Mesothelial cell of epicardium (in vitro differentiated cells): ENCODE results near the gene CUX1. TPM values are rescaled to one million over a fixed set of nuclear protein-coding genes. Genes with fewer than 3 reads are reported as not detected.

Experiments
- DNase-seq, 2 experiments: peaks; one replicate each; pipeline ENCODE4 v3.0.0; 2021; ENCODE audit warnings: low spot score in 2 of 2; ENCODE audit not compliant: unreplicated experiment in 2 of 2
- H3K27ac Mint-ChIP-seq: 2 replicates; pipeline ENCODE4 v1.8.0; 2021; ENCODE audit warnings: mixed read lengths
- H3K27me3 Mint-ChIP-seq: 2 replicates; pipeline ENCODE4 v1.8.0; 2021; ENCODE audit warnings: low read depth, mixed read lengths
- H3K36me3 Mint-ChIP-seq: 2 replicates; pipeline ENCODE4 v1.8.0; 2021; ENCODE audit warnings: mixed read lengths
- H3K4me1 Mint-ChIP-seq: 2 replicates; pipeline ENCODE4 v1.8.0; 2021; ENCODE audit warnings: mixed read lengths
- H3K4me3 Mint-ChIP-seq: 2 replicates; pipeline ENCODE4 v1.8.0; 2021; ENCODE audit warnings: mild to moderate bottlenecking, moderate library complexity, mixed read lengths
- H3K9me3 Mint-ChIP-seq: 2 replicates; pipeline ENCODE4 v1.8.0; 2021; ENCODE audit warnings: mixed read lengths
- total RNA-seq: library from RNA; stranded (reverse); gene quantifications from 3 replicates; pipeline ENCODE4 v1.2.1, GENCODE V29; 2021
- TF ChIP-seq, protein P1 (sequence below): fragments of 200-600 bp; sonication (generic); IDR thresholded peaks from one replicate; pipeline ENCODE4 v1.5.0; 2021; ENCODE audit warnings: antibody characterized with exemption; ENCODE audit not compliant: unreplicated experiment

The CUX1 gene
- total RNA-seq, 1 donor from 2014 or later = 158 TPM

DNA sequence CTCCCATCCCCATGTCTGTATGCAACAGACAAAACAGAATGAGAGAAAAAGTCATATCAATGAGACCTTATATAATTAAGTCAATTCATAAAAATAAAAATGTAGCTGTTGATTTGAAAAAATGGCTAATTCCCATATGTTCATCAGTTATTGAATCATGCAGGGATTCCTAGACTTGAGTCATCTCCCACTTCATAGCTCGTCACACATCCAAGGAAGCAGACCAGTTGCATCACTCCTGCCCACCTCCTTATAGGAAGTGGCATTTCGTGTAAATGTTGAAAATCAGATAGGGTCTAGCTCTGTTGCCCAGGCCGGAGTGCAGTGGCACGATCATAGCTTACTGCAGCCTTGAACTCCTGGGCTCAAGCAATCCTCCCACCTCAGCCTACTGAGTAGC is 413.2 kb downstream of the CUX1 start:
- H3K4me1 Mint-ChIP-seq = no peaks in the 10 kb centered on the region
- no peak for DNase-seq
- no peak overlapping the region for H3K4me3 Mint-ChIP-seq
- H3K27ac Mint-ChIP-seq = no peak overlapping the region
- no peaks in the 10 kb centered on the region for H3K27me3 Mint-ChIP-seq
- no peaks in the 10 kb centered on the region for H3K9me3 Mint-ChIP-seq
- TF ChIP-seq, protein P1, sequence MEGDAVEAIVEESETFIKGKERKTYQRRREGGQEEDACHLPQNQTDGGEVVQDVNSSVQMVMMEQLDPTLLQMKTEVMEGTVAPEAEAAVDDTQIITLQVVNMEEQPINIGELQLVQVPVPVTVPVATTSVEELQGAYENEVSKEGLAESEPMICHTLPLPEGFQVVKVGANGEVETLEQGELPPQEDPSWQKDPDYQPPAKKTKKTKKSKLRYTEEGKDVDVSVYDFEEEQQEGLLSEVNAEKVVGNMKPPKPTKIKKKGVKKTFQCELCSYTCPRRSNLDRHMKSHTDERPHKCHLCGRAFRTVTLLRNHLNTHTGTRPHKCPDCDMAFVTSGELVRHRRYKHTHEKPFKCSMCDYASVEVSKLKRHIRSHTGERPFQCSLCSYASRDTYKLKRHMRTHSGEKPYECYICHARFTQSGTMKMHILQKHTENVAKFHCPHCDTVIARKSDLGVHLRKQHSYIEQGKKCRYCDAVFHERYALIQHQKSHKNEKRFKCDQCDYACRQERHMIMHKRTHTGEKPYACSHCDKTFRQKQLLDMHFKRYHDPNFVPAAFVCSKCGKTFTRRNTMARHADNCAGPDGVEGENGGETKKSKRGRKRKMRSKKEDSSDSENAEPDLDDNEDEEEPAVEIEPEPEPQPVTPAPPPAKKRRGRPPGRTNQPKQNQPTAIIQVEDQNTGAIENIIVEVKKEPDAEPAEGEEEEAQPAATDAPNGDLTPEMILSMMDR = no peak
- peaks cover 20% of the 10 kb centered on the region for H3K36me3 Mint-ChIP-seq

DNA sequence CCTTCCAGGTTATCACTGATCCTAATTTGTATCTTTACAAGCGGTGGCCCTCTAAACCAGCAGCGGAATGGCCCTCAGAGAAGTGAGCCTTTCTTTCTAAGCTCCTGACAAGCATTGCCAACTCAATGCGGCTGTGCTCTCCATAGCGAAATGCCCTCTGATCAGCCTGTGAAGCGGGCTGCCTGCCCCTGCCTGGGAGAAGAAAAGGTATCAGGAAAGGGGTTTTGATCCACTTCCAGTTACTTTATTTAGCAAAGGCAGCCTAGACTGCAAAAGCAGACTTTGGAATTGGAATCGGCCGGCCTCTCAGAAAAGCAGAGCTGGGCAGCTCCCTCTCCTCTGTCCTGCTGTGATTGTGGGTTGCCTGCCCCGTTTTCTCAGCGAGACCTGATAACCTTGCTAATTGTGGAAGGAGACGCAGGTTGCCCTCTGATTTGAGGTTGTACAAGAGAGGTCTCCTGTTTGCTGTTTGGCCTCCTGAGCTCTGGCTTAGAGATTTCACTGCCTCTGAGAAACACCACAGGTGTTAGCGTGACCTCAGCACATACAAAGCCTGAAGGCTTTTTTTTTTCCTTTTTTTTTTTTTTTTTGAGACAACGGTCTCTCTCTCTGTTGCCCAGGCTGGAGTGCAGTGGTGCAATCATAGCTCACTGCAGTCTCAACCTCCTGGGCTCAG is 415.3 kb downstream of the CUX1 start:
- H3K27ac Mint-ChIP-seq = peak overlapping the region; percentile 32

DNA sequence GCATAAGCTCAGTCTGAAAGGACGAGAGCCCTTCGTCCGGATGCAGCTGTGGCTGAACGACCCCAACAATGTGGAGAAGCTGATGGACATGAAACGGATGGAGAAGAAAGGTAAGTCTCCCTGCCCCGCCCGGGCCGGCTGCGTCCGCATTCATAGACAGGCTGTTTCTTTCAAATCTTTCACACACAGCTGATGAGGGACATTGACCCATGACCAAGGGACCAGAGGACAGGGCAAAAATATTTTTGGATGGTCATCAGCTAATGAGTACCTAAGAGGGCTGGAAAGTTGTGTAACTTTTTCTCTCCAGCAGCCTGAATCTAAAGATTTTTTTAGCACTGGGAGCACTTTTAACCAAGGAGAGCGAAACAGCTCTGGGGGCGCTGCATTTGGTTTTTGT is 416.7 kb downstream of the CUX1 start:
- Mint-ChIP-seq H3K27ac (no peak overlapping the region), H3K27me3 (no peaks in the 10 kb centered on the region), H3K4me3 (no peak overlapping the region), H3K36me3 (peaks cover 11% of the 10 kb centered on the region), H3K9me3 (no peaks in the 10 kb centered on the region), H3K4me1 (peaks cover 4% of the 10 kb centered on the region)
- no peak for DNase-seq
- TF ChIP-seq, protein P1 = no peak

More for the DNA sequence above, 415.3 kb downstream of the CUX1 start:
- H3K4me1 Mint-ChIP-seq = peaks cover 4% of the 10 kb centered on the region
- H3K4me3 Mint-ChIP-seq = no peak overlapping the region
- no peaks in the 10 kb centered on the region for H3K27me3 Mint-ChIP-seq
- no peak for DNase-seq
- peaks cover 16% of the 10 kb centered on the region for H3K36me3 Mint-ChIP-seq
- TF ChIP-seq, protein P1 = no peak
- H3K9me3 Mint-ChIP-seq = no peaks in the 10 kb centered on the region

- H3K36me3 Mint-ChIP-seq = peaks cover 12% of the 10 kb centered on the region
These were observed 417.6 kb downstream of the CUX1 start for GRCh38 chr7:102234801-102235550.

GRCh38 chr7:102236102-102236501 is 418.7 kb downstream of the CUX1 start:
- H3K9me3 Mint-ChIP-seq = no peaks in the 10 kb centered on the region
- TF ChIP-seq, protein P1 = no peak
- H3K27ac Mint-ChIP-seq = peak overlapping the region; percentile 37
- H3K4me1 Mint-ChIP-seq = peaks cover 4% of the 10 kb centered on the region
- no peak overlapping the region for H3K4me3 Mint-ChIP-seq
- DNase-seq = no peak
- peaks cover 15% of the 10 kb centered on the region for H3K36me3 Mint-ChIP-seq
- no peaks in the 10 kb centered on the region for H3K27me3 Mint-ChIP-seq

More at GRCh38 chr7:102234801-102235550, 417.6 kb downstream of the CUX1 start:
- no peak for DNase-seq
- Mint-ChIP-seq H3K9me3 (no peaks in the 10 kb centered on the region), H3K27ac (no peak overlapping the region), H3K4me3 (no peak overlapping the region), H3K4me1 (peaks cover 4% of the 10 kb centered on the region), H3K27me3 (no peaks in the 10 kb centered on the region)
- TF ChIP-seq, protein P1 = no peak
